Tibial nerve (tissue), 4 donors: ENCODE data around the gene FLVCR2. TPM values are rescaled to one million over a fixed set of nuclear protein-coding genes. Genes with fewer than 3 reads are reported as not detected.

Source experiments
- DNase-seq, 2 donors: peaks; one replicate each; pipeline ENCODE4 v3.0.0-alpha.2; 2019; ENCODE audit warnings: low spot score in 2 of 2
- H3K27ac ChIP-seq, 4 donors: fragments of 200-600 bp; sonication (generic) in 3 of 4; one replicate each; pipeline ENCODE4 v1.5.1; 2017 to 2019; ENCODE audit warnings: mild to moderate bottlenecking in 1 of 4
- H3K27me3 ChIP-seq, 2 donors: fragments of 200-600 bp; sonication (generic) in 1 of 2; one replicate each; pipeline versions ENCODE4 v1.5.1 to v1.6.0; 2017 to 2019
- H3K36me3 ChIP-seq, 3 donors: fragments of 200-600 bp; sonication (generic); one replicate each; pipeline ENCODE4 v1.5.1; 2018 to 2019
- H3K4me1 ChIP-seq, 4 donors: fragments of 200-600 bp; sonication (generic) in 3 of 4; one replicate each; pipeline ENCODE4 v1.5.1; 2017 to 2019
- H3K4me3 ChIP-seq, 4 donors: fragments of 200-600 bp; sonication (generic) in 3 of 4; one replicate each; pipeline ENCODE4 v1.5.1; 2017 to 2019; ENCODE audit warnings: mild to moderate bottlenecking in 1 of 4, moderate library complexity in 1 of 4
- H3K9me3 ChIP-seq, 4 donors: fragments of 200-600 bp; sonication (generic) in 3 of 4; one replicate each; pipeline ENCODE4 v1.5.1; 2017 to 2019
- CTCF ChIP-seq, 5 experiments: fragments of 200-600 bp in 3 of 5; fragments of 450-650 bp in 2 of 5; sonication (generic) in 3 of 5; IDR thresholded peaks; one replicate each; pipeline ENCODE4 v1.5.1; 2016 to 2019; ENCODE audit warnings: antibody characterized with exemption in 5 of 5, mild to moderate bottlenecking in 3 of 5, moderate library complexity in 2 of 5
- EP300 ChIP-seq, 2 donors: sonication (generic); formaldehyde crosslinking; IDR thresholded peaks; one replicate each; pipeline ENCODE4 v1.6.1; 2017; ENCODE audit warnings: antibody characterized with exemption in 2 of 2, mild to moderate bottlenecking in 1 of 2
- POLR2A ChIP-seq, 2 donors: fragments of 450-650 bp; IDR thresholded peaks; one replicate each; pipeline ENCODE4 v1.6.1; 2017; ENCODE audit warnings: antibody characterized with exemption in 2 of 2, mild to moderate bottlenecking in 2 of 2, moderate library complexity in 2 of 2
- WGBS, 2 donors: methylation state at CpG; one replicate each; pipeline ENCODE4 v1.1.5; 2018; 5-methylcytosine and 5-hydroxymethylcytosine counted together
- total RNA-seq, 4 donors: library from RNA; depleted of rRNA; stranded (reverse); fragments of >200 nt; gene quantifications; one replicate each; pipeline ENCODE4 v1.1.0, GENCODE V29; 2016

The FLVCR2 gene
- total RNA-seq, 4 donors from 2014 or later, result 65.9 to 86.1 (median 74.4) TPM

- H3K36me3 ChIP-seq, result no peaks in the 10 kb centered on the region
- 36 to 37% methylated on average over 10 of the region's 10 CpGs for WGBS, 2 donors
- H3K27me3 ChIP-seq, result no peaks in the 10 kb centered on the region
- H3K27ac ChIP-seq, result peak overlapping the region in 3 of 4 donors; percentile 19 to 73 (median 64)
- peaks cover 0 to 20% (median 5%) of the 10 kb centered on the region in 4 donors for H3K4me1 ChIP-seq
- peak overlapping the region in 1 of 4 donors; percentile 12 for H3K4me3 ChIP-seq
- peak in 1 of 2 donors; percentile 36 for DNase-seq
- TF ChIP-seq EP300 (IDR thresholded peaks at IDR 0.05) (peak in 1 of 2 donors; percentile 29), CTCF (IDR thresholded peaks at IDR 0.05) (no peak)
- no peaks in the 10 kb centered on the region for H3K9me3 ChIP-seq
These were observed 35.8 kb upstream of the FLVCR2 start for GRCh38 chr14:75542588-75543091.

GRCh38 chr14:75543253-75543652, 35.2 kb upstream of the FLVCR2 start:
- no peak for TF ChIP-seq CTCF (IDR thresholded peaks at IDR 0.05)
- TF ChIP-seq EP300 (IDR thresholded peaks at IDR 0.05), result no peak
- TF ChIP-seq POLR2A (IDR thresholded peaks at IDR 0.05), result no peak
- H3K4me3 ChIP-seq, result peak overlapping the region in 1 of 4 donors; percentile 12
- H3K4me1 ChIP-seq, result peaks cover 0 to 26% (median 5%) of the 10 kb centered on the region in 4 donors
- peak overlapping the region in 2 of 4 donors; percentile 64 to 73 for H3K27ac ChIP-seq
- DNase-seq, result no peak
- 53 to 64% methylated on average over 4 of the region's 4 CpGs for WGBS, 2 donors
- no peaks in the 10 kb centered on the region for H3K9me3 ChIP-seq
- no peaks in the 10 kb centered on the region for H3K27me3 ChIP-seq
- H3K36me3 ChIP-seq, result no peaks in the 10 kb centered on the region

GRCh38 chr14:75543786-75544185, 34.6 kb upstream of the FLVCR2 start:
- TF ChIP-seq EP300 (IDR thresholded peaks at IDR 0.05) (no peak), POLR2A (IDR thresholded peaks at IDR 0.05) (no peak), CTCF (IDR thresholded peaks at IDR 0.05) (no peak)
- Histone ChIP-seq H3K27me3 (no peaks in the 10 kb centered on the region), H3K4me3 (no peak overlapping the region), H3K4me1 (peaks cover 0 to 31% (median 5%) of the 10 kb centered on the region in 4 donors), H3K9me3 (no peaks in the 10 kb centered on the region), H3K36me3 (no peaks in the 10 kb centered on the region), H3K27ac (no peak overlapping the region)
- DNase-seq, result no peak
- WGBS, 2 donors, result 90% methylated on average over 2 of the region's 2 CpGs

- no peak overlapping the region for H3K27ac ChIP-seq
- H3K4me3 ChIP-seq, result no peak overlapping the region
- no peaks in the 10 kb centered on the region for H3K27me3 ChIP-seq
- 89 to 90% methylated on average over 13 of the region's 13 CpGs for WGBS, 2 donors
- no peak for DNase-seq
- H3K36me3 ChIP-seq, result no peaks in the 10 kb centered on the region
- TF ChIP-seq CTCF (IDR thresholded peaks at IDR 0.05) (no peak), POLR2A (IDR thresholded peaks at IDR 0.05) (no peak), EP300 (IDR thresholded peaks at IDR 0.05) (no peak)
- H3K9me3 ChIP-seq, result no peaks in the 10 kb centered on the region
- H3K4me1 ChIP-seq, result peaks cover 0 to 36% (median 7%) of the 10 kb centered on the region in 4 donors
These were observed 32.5 kb upstream of the FLVCR2 start for GRCh38 chr14:75545907-75546306.

GRCh38 chr14:75547552-75548250, 30.7 kb upstream of the FLVCR2 start:
- H3K4me3 ChIP-seq, result no peak overlapping the region
- TF ChIP-seq CTCF (IDR thresholded peaks at IDR 0.05) (no peak), EP300 (IDR thresholded peaks at IDR 0.05) (no peak), POLR2A (IDR thresholded peaks at IDR 0.05) (no peak)
- no peaks in the 10 kb centered on the region for H3K9me3 ChIP-seq
- no peaks in the 10 kb centered on the region for H3K27me3 ChIP-seq
- no peak for DNase-seq
- H3K27ac ChIP-seq, result no peak overlapping the region
- H3K4me1 ChIP-seq, result peaks cover 0 to 30% (median 4%) of the 10 kb centered on the region in 4 donors
- H3K36me3 ChIP-seq, result no peaks in the 10 kb centered on the region
- WGBS, 2 donors, result 84 to 89% methylated on average over 9 to 10 of the region's 11 CpGs
